Epithelial cell of esophagus (primary cell): ENCODE data around the gene EEF2.

Experiments used
- DNase-seq: peaks from one replicate; pipeline ENCODE4 v3.0.0; 2010; ENCODE audit warnings: low read depth
- H3K4me3 ChIP-seq: 2 replicates; pipeline ENCODE4 v1.5.1; 2011; ENCODE audit warnings: mild to moderate bottlenecking, low read length, control low read depth
- TF ChIP-seq, protein P1 (sequence below): IDR thresholded peaks from 2 replicates; pipeline ENCODE4 v1.5.1; 2011; ENCODE audit warnings: low read depth, mild to moderate bottlenecking, low read length, control low read depth, inconsistent platforms; ENCODE audit not compliant: insufficient read depth; ENCODE audit errors: missing control alignments

Gene EEF2

GRCh38 chr19:4019578-4019977 lies 34.3 kb upstream of the EEF2 start:
- DNase-seq: no peak
- TF ChIP-seq, protein P1, sequence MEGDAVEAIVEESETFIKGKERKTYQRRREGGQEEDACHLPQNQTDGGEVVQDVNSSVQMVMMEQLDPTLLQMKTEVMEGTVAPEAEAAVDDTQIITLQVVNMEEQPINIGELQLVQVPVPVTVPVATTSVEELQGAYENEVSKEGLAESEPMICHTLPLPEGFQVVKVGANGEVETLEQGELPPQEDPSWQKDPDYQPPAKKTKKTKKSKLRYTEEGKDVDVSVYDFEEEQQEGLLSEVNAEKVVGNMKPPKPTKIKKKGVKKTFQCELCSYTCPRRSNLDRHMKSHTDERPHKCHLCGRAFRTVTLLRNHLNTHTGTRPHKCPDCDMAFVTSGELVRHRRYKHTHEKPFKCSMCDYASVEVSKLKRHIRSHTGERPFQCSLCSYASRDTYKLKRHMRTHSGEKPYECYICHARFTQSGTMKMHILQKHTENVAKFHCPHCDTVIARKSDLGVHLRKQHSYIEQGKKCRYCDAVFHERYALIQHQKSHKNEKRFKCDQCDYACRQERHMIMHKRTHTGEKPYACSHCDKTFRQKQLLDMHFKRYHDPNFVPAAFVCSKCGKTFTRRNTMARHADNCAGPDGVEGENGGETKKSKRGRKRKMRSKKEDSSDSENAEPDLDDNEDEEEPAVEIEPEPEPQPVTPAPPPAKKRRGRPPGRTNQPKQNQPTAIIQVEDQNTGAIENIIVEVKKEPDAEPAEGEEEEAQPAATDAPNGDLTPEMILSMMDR: no peak
- no peak overlapping the region for H3K4me3 ChIP-seq

DNA sequence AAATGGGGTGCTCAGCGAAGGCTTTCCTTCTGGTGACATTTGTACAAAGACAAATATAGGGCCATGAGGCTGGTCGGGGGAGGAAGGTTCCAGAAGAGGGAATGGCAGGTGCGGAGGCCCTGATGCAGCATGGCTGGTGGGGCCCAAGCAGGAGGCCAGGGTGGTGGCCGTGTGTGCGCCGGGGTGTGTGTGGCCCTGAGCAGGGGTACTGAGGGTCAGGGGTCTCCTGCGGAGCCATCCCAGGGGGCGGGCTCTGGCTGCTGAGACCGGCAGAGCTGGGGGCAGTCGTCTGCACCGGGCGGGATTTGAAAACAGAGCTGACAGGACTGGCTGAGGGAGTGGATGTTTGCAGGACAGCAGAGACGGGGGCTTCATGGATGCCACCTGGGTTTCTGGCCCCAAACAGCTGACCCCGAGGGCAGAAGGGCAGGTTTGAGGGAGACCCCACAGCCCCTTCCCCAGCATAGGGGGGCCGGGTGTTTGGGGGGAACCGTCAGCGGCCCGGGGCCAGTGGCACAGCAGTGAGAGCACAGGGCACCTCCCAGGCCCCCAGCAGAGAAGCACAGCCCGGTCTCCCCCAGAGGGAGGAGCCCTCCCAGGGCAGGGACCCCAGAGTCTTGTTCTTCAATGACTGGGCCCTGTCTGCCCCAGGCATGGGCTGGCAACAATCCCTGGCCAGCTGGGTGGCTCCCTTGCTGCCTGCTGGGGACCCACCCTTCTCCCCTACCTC lies 33.7 kb upstream of the EEF2 start:
- TF ChIP-seq, protein P1: no peak
- H3K4me3 ChIP-seq: no peak overlapping the region
- DNase-seq: no peak

- TF ChIP-seq, protein P1: no peak
- no peak overlapping the region for H3K4me3 ChIP-seq
- DNase-seq: no peak
Observed at GRCh38 chr19:4018140-4018613, 32.9 kb upstream of the EEF2 start.

DNA sequence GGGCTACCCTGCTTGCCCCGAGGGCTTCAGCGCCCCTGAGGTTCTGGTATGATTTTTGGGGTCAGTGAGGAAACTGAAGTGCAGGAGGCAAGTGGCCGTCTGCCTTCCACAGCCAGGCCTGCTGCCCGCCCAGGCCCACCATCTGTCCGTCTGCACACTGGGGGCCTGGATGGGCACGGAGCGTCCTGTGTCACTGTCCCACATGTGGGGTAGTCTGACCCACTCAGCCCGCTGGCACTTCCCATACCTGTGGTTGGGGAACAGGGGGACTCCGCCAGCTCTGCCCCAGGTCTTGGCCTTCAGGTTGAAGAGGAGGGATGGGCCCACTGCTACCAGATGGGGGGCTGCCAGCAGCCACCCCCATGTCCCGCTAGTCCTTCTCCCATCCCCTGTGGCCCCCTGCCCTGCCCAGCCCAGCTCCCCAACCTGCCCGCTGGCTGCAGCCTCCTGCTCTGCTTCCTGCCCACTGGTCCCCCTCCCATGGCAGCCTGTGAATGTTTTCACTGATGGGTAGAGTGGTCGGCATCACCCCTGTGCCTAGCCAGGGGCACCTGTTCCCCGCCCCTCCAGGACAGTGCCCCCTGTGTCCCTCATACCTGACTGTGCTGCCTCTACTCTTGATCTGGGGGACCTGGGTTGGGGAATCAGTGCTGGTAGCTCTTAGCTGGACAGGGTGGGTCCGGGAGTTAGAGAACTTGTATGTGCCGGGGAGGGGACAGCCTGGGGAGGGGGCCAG lies 31.8 kb upstream of the EEF2 start:
- H3K4me3 ChIP-seq: no peak overlapping the region
- no peak for DNase-seq
- TF ChIP-seq, protein P1: no peak

- no peak overlapping the region for H3K4me3 ChIP-seq
- TF ChIP-seq, protein P1: no peak
- no peak for DNase-seq
Observed at GRCh38 chr19:4016486-4016885, 31.2 kb upstream of the EEF2 start.

GRCh38 chr19:4015705-4016402 lies 30.6 kb upstream of the EEF2 start:
- no peak overlapping the region for H3K4me3 ChIP-seq
- TF ChIP-seq, protein P1: no peak
- DNase-seq: no peak
